ENCODE results near the gene MTF2.
A peak's percentile ranks its signal among the peaks of the same experiment; 100 is the strongest.
"Not testable (repeated sequence)": the region's sequence is repeated elsewhere in the genome, so short reads cannot be mapped to it uniquely, and the experiment has no call there.

The MTF2 gene

GRCh38 chr1:93078986-93079654, at the start of gene MTF2:
TSS of gene MTF2 (plus strand) at chr1:93079283. CDS start at chr1:93079527, 244 bp downstream.
- DNase-seq (ENCODE audit: low spot score) = peak; percentile 95

GRCh38 chr1:93029317-93029716, 49.8 kb upstream of the MTF2 start:
- no peak for DNase-seq (ENCODE audit: low spot score)

- not testable (repeated sequence) for DNase-seq (ENCODE audit: low spot score)
Measured at GRCh38 chr1:93030191-93030590, 48.9 kb upstream of the MTF2 start.

GRCh38 chr1:93031711-93032110, 47.4 kb upstream of the MTF2 start:
- DNase-seq (ENCODE audit: low spot score) = no peak

GRCh38 chr1:93033029-93033428, 46.1 kb upstream of the MTF2 start:
- no peak for DNase-seq (ENCODE audit: low spot score)

GRCh38 chr1:93033785-93034184, 45.3 kb upstream of the MTF2 start:
- DNase-seq (ENCODE audit: low spot score) = no peak

GRCh38 chr1:93034397-93034796, 44.7 kb upstream of the MTF2 start:
- DNase-seq (ENCODE audit: low spot score) = no peak

GRCh38 chr1:93036672-93037071, 42.4 kb upstream of the MTF2 start:
- DNase-seq (ENCODE audit: low spot score) = no peak

- DNase-seq (ENCODE audit: low spot score) = no peak
Measured at GRCh38 chr1:93042187-93043056, 36.7 kb upstream of the MTF2 start.

GRCh38 chr1:93043057-93043557, 36.0 kb upstream of the MTF2 start:
- DNase-seq (ENCODE audit: low spot score) = no peak

- DNase-seq (ENCODE audit: low spot score) = no peak
Measured at GRCh38 chr1:93047618-93048017, 31.5 kb upstream of the MTF2 start.

- no peak for DNase-seq (ENCODE audit: low spot score)
Measured at GRCh38 chr1:93051961-93052360, 27.1 kb upstream of the MTF2 start.

- DNase-seq (ENCODE audit: low spot score) = no peak
Measured at GRCh38 chr1:93056214-93056613, 22.9 kb upstream of the MTF2 start.

GRCh38 chr1:93056649-93057048, 22.4 kb upstream of the MTF2 start:
- no peak for DNase-seq (ENCODE audit: low spot score)

GRCh38 chr1:93061895-93062792, 16.9 kb upstream of the MTF2 start:
- peak; percentile 21 for DNase-seq (ENCODE audit: low spot score)

GRCh38 chr1:93076268-93076667, 2.8 kb upstream of the MTF2 start:
- no peak for DNase-seq (ENCODE audit: low spot score)

- DNase-seq (ENCODE audit: low spot score) = no peak
Measured at GRCh38 chr1:93078203-93078602, 880 bp upstream of the MTF2 start.

GRCh38 chr1:93078638-93078985, 471 bp upstream of the MTF2 start:
- DNase-seq (ENCODE audit: low spot score) = no peak

GRCh38 chr1:93079685-93080141, 630 bp downstream of the MTF2 start:
- peak; percentile 18 for DNase-seq (ENCODE audit: low spot score)

GRCh38 chr1:93080179-93080823, 1.2 kb downstream of the MTF2 start:
- DNase-seq (ENCODE audit: low spot score) = peak; percentile 76

- peak; percentile 42 for DNase-seq (ENCODE audit: low spot score)
Measured at GRCh38 chr1:93081716-93082115, 2.6 kb downstream of the MTF2 start.

GRCh38 chr1:93082313-93082712, 3.2 kb downstream of the MTF2 start:
- no peak for DNase-seq (ENCODE audit: low spot score)

All from kidney capillary endothelial cell (primary cell).